Adipose tissue (tissue), 3 donors: ENCODE data around the gene JMJD7. TPM values are rescaled to one million over a fixed set of nuclear protein-coding genes. Genes with fewer than 3 reads are reported as not detected.

Experiments
- H3K27ac ChIP-seq: one replicate; pipeline ENCODE4 v1.5.1; 2013; ENCODE audit warnings: low read depth, low read length
- WGBS, 3 donors: extraction: QIAGEN DNeasy Blood & Tissue Kit; methylation state at CpG; one replicate each; pipeline ENCODE4 v1.1.7; 2013; 5-methylcytosine and 5-hydroxymethylcytosine counted together
- polyA plus RNA-seq, 3 donors: library from polyadenylated mRNA; stranded (reverse); fragments of 200-250 nt; gene quantifications; one replicate each; pipeline ENCODE4 v1.2.3, GENCODE V29; 2013
- donor health status: healthy with polysubstance abuse.
- donor health status: Bipolar disorder and iron deficiency.
- donor health status: healthy.

The JMJD7 gene
- polyA plus RNA-seq, 3 donors, result 8.5 to 15.5 (median 10.3) TPM

GRCh38 chr15:41885841-41886240 is 57.9 kb downstream of the JMJD7 start:
- no peak overlapping the region for H3K27ac ChIP-seq
- WGBS, 3 donors, result 97 to 98% (median 97%) methylated on average over 13 to 14 of the region's 14 CpGs

GRCh38 chr15:41886741-41887140 is 58.8 kb downstream of the JMJD7 start:
- WGBS, 3 donors, result 92 to 98% (median 93%) methylated on average over 7 of the region's 7 CpGs
- no peak overlapping the region for H3K27ac ChIP-seq

- H3K27ac ChIP-seq, result no peak overlapping the region
- WGBS, 3 donors, result 93 to 97% (median 95%) methylated on average over 10 of the region's 10 CpGs
Measured at GRCh38 chr15:41887161-41887560, 59.3 kb downstream of the JMJD7 start.

Other genes starting within 250 kb of the JMJD7 start
- gene MGA, start 167.7 kb upstream of the JMJD7 start, polyA plus RNA-seq, result 1 to 10 TPM; 2.9 to 5.3 (median 3.4) TPM
- 10 to 100 TPM in 1 of 3 donors, 1 to 10 TPM in 2; 4.0 to 15.1 (median 8.7) TPM for gene MAPKBP1, start 53.6 kb upstream of the JMJD7 start, polyA plus RNA-seq
- 1 to 10 TPM; 6.3 to 9.6 (median 7.3) TPM for gene PLA2G4B, start 10.8 kb downstream of the JMJD7 start, polyA plus RNA-seq
- 1 to 10 TPM in 2 of 3 donors, under 1 TPM in 1; 0.58 to 3.0 (median 1.9) TPM for gene SPTBN5, start 66.0 kb downstream of the JMJD7 start, polyA plus RNA-seq
- 10 to 100 TPM in 2 of 3 donors, 1 to 10 TPM in 1; 5.5 to 23.6 (median 12.5) TPM for gene EHD4, start 144.5 kb downstream of the JMJD7 start, polyA plus RNA-seq
- not detected for gene PLA2G4E, start 192.9 kb downstream of the JMJD7 start, polyA plus RNA-seq